ENCODE results near the gene FBXW2.

DNA sequence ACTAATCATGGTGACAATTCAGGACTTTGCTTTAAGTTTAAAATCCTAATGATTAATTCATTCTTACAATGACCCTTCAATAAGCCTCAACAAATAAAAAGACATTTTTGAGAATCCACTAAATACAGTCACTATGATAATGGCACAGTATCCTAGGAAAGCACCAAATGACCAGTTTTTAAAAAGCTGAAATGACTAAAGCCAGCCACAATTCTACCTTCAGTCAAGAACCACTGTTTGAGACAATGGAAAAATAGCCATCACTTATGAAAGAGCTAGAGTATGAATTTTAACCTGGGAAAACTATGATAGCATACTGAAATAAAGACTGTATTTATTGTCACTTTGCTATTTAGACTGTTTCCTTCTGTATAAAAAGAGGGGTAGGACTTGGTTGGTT lies 14.0 kb downstream of the FBXW2 start:
- TF ChIP-seq POLR2AphosphoS5 (IDR thresholded peaks at IDR 0.05; ENCODE audit: borderline replicate concordance, low read depth, low read length) = no peak
- no peak for TF ChIP-seq EZH2 (IDR thresholded peaks at IDR 0.05)
